ENCODE measurements around the gene SIAH2. TPM values are rescaled to one million over a fixed set of nuclear protein-coding genes. Genes with fewer than 3 reads are reported as not detected.

The SIAH2 gene
- total RNA-seq, 2 experiments from 2014 or later, result 73.7 to 76.1 TPM

DNA sequence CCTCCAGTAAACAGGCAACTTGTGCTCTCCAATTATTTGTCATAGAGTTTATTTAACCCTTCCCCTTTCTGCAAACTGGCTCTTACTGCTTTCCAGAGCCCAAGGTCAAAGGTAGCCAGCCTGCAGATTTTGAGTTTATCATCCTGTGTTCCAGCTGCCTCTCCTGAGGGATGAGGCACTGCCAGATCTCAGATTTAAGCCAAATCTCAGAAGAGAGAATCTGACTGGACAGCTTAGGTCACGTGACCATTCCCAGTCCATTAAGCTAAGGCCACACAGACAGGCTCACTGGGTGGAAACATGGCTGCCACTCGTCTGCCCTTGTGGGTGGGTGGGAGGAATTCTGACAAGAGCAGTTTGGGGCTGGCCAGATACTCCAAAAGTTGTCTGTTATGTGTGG, 8.6 kb upstream of the SIAH2 start:
- Mint-ChIP-seq H3K4me1 (ENCODE audit: low read depth) (no peaks in the 10 kb centered on the region), H3K9me3 (no peaks in the 10 kb centered on the region), H3K27me3 (no peaks in the 10 kb centered on the region), H3K27ac (no peak overlapping the region), H3K4me3 (no peak overlapping the region), H3K36me3 (ENCODE audit: low read depth) (no peaks in the 10 kb centered on the region)
- Histone ChIP-seq H3K27me3 (ENCODE audit: control insufficient read depth in 1 of 2, insufficient read depth in 2 of 2, low read length in 2 of 2) (no peaks in the 10 kb centered on the region), H3K27ac (ENCODE audit: low read depth in 1 of 2, low read length in 2 of 2) (no peak overlapping the region), H3K4me3 (ENCODE audit: low read length) (no peak overlapping the region), H3K36me3 (ENCODE audit: insufficient read depth, low read length) (no peaks in the 10 kb centered on the region), H3K4me1 (ENCODE audit: insufficient read depth, low read length) (no peaks in the 10 kb centered on the region), H3K9me3 (ENCODE audit: control insufficient read depth in 1 of 2, insufficient read depth in 1 of 2, low read length in 2 of 2) (no peaks in the 10 kb centered on the region)
- POLR2A ChIA-PET, result interaction anchor here (1.0 to 2.0 kb wide), 2 partner anchors 8 to 10 kb away, joined by 5 to 7 read pairs; partner anchors contain the start of gene SIAH2
- TF ChIP-seq, protein P1, sequence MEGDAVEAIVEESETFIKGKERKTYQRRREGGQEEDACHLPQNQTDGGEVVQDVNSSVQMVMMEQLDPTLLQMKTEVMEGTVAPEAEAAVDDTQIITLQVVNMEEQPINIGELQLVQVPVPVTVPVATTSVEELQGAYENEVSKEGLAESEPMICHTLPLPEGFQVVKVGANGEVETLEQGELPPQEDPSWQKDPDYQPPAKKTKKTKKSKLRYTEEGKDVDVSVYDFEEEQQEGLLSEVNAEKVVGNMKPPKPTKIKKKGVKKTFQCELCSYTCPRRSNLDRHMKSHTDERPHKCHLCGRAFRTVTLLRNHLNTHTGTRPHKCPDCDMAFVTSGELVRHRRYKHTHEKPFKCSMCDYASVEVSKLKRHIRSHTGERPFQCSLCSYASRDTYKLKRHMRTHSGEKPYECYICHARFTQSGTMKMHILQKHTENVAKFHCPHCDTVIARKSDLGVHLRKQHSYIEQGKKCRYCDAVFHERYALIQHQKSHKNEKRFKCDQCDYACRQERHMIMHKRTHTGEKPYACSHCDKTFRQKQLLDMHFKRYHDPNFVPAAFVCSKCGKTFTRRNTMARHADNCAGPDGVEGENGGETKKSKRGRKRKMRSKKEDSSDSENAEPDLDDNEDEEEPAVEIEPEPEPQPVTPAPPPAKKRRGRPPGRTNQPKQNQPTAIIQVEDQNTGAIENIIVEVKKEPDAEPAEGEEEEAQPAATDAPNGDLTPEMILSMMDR (IDR thresholded peaks at IDR 0.05), result no peak
- ATAC-seq (ENCODE audit: poor library complexity) (no peak), DNase-seq (no peak)
- CTCF ChIA-PET, result no interaction called here
- intact Hi-C loops (cut with DNase I, micrococcal nuclease), result no loop called here

DNA sequence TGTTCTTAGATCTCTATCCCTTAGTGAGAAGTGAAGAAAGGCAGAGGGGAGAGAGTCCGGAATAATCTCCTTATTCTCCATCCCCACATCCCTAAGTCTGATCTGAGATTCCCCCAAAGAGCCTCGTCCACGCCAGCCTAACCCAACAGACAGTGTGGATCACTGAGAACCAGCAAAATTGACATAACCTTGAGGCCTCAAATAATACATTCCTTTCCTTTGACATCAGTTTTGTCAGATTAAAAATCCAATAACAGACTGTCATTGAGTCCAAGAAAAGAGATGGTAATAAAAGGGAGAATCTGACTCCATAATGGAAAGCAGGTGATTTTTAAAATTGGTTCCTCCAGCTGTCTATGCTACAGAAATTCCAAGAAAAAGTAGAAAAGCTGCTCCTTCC, 7.7 kb upstream of the SIAH2 start:
- ATAC-seq (ENCODE audit: poor library complexity) (no peak), DNase-seq (no peak)
- TF ChIP-seq, protein P1 (IDR thresholded peaks at IDR 0.05), result no peak
- Histone ChIP-seq H3K27ac (ENCODE audit: low read depth in 1 of 2, low read length in 2 of 2) (no peak overlapping the region), H3K9me3 (ENCODE audit: control insufficient read depth in 1 of 2, insufficient read depth in 1 of 2, low read length in 2 of 2) (no peaks in the 10 kb centered on the region), H3K4me3 (ENCODE audit: low read length) (no peak overlapping the region), H3K36me3 (ENCODE audit: insufficient read depth, low read length) (no peaks in the 10 kb centered on the region), H3K27me3 (ENCODE audit: control insufficient read depth in 1 of 2, insufficient read depth in 2 of 2, low read length in 2 of 2) (no peaks in the 10 kb centered on the region), H3K4me1 (ENCODE audit: insufficient read depth, low read length) (no peaks in the 10 kb centered on the region)
- no peak overlapping the region for H3K4me3 Mint-ChIP-seq
- no peaks in the 10 kb centered on the region for H3K27me3 Mint-ChIP-seq
- intact Hi-C loops (cut with DNase I, micrococcal nuclease), result no loop called here
- no peaks in the 10 kb centered on the region for H3K36me3 Mint-ChIP-seq (ENCODE audit: low read depth)
- H3K27ac Mint-ChIP-seq, result no peak overlapping the region
- ChIA-PET CTCF (no interaction called here), POLR2A (interaction anchor here (2.0 kb wide), 1 partner anchor 7 kb away, joined by 7 read pairs; the partner anchor contains the start of gene SIAH2)
- no peaks in the 10 kb centered on the region for H3K4me1 Mint-ChIP-seq (ENCODE audit: low read depth)
- no peaks in the 10 kb centered on the region for H3K9me3 Mint-ChIP-seq

DNA sequence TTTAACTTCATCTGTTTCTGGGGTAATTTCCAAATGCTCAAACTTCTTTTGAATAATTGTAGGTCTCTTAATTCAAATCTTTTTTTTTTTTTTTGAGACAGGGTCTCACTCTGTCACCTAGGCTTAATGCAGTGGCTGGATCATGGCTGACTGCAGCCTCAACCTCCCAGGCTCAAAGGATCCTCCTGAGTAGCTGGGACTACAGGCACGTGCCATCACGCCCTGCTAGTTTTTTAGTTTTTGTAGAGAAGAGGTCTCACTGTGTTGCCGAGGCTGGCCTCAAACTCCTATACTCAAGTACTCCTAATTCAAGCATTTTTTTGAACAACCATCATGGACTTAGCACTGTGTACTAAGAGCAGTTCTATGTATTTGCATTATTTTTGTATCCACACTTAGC, 3.8 kb upstream of the SIAH2 start:
- Mint-ChIP-seq H3K27me3 (no peaks in the 10 kb centered on the region), H3K9me3 (no peaks in the 10 kb centered on the region), H3K27ac (no peak overlapping the region), H3K4me1 (ENCODE audit: low read depth) (peaks cover 18% of the 10 kb centered on the region), H3K36me3 (ENCODE audit: low read depth) (peaks cover 18% of the 10 kb centered on the region), H3K4me3 (no peak overlapping the region)
- Histone ChIP-seq H3K27ac (ENCODE audit: low read depth in 1 of 2, low read length in 2 of 2) (no peak overlapping the region), H3K27me3 (ENCODE audit: control insufficient read depth in 1 of 2, insufficient read depth in 2 of 2, low read length in 2 of 2) (no peaks in the 10 kb centered on the region), H3K9me3 (ENCODE audit: control insufficient read depth in 1 of 2, insufficient read depth in 1 of 2, low read length in 2 of 2) (no peaks in the 10 kb centered on the region), H3K4me3 (ENCODE audit: low read length) (no peak overlapping the region), H3K36me3 (ENCODE audit: insufficient read depth, low read length) (no peaks in the 10 kb centered on the region), H3K4me1 (ENCODE audit: insufficient read depth, low read length) (peaks cover 9% of the 10 kb centered on the region)
- ATAC-seq (ENCODE audit: poor library complexity) (no peak), DNase-seq (no peak)
- TF ChIP-seq, protein P1 (IDR thresholded peaks at IDR 0.05), result no peak
- POLR2A ChIA-PET, result interaction anchor here (1.3 kb wide), 1 partner anchor 63 kb away, joined by 3 read pairs; the partner anchor contains the start of gene ERICH6
- CTCF ChIA-PET, result interaction anchor here (0.6 to 4.6 kb wide), 3 partner anchors 13 to 171 kb away, joined by 3 to 22 read pairs (median 4); no protein-coding TSS in a partner anchor
- intact Hi-C loops (cut with DNase I, micrococcal nuclease), result loop anchor here in 1 of 2 experiments (10.0 kb wide), 3 partner anchors 792 to 1642 kb away; partner anchors contain the start of genes HPS3, PFN2 and RNF13

Measured in CD4-positive, alpha-beta T cell (primary cell).